Uterus (tissue), 2 donors: Measurements from ENCODE around the gene FDXR.

ENCODE experiments used
- POLR2A ChIP-seq, 2 donors: fragments of 450-650 bp; IDR thresholded peaks; one replicate each; pipeline ENCODE4 v1.6.1; 2016; ENCODE audit warnings: antibody characterized with exemption in 2 of 2, mild to moderate bottlenecking in 1 of 2, moderate library complexity in 1 of 2
- TF ChIP-seq, protein P1 (sequence below), 4 experiments: fragments of 200-600 bp in 2 of 4; fragments of 450-650 bp in 2 of 4; sonication (generic) in 2 of 4; IDR thresholded peaks; one replicate each; pipeline ENCODE4 v1.5.1; 2016 to 2019; ENCODE audit warnings: antibody characterized with exemption in 4 of 4, mild to moderate bottlenecking in 2 of 4, moderate library complexity in 1 of 4

DNA sequence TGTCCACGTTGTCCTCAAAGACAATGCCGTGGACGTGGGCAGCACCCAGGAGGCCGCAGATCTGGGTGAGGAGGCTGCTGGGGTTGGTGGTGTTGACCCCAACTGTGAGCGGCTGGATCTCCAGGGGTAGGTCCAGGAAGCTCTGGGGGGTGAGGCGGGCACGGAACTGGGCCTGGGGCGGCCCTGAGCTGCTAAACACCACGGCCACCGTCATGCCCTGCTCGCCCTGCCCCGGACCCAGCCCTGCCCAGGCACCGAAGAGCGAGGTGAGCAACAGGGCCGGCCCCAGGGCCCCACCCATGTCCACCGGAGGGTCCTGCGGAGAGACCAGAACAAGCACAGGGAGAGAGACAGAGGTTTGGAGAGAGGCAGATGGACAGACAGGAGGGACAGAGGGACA, 18.0 kb downstream of the FDXR start:
- TF ChIP-seq, protein P1, sequence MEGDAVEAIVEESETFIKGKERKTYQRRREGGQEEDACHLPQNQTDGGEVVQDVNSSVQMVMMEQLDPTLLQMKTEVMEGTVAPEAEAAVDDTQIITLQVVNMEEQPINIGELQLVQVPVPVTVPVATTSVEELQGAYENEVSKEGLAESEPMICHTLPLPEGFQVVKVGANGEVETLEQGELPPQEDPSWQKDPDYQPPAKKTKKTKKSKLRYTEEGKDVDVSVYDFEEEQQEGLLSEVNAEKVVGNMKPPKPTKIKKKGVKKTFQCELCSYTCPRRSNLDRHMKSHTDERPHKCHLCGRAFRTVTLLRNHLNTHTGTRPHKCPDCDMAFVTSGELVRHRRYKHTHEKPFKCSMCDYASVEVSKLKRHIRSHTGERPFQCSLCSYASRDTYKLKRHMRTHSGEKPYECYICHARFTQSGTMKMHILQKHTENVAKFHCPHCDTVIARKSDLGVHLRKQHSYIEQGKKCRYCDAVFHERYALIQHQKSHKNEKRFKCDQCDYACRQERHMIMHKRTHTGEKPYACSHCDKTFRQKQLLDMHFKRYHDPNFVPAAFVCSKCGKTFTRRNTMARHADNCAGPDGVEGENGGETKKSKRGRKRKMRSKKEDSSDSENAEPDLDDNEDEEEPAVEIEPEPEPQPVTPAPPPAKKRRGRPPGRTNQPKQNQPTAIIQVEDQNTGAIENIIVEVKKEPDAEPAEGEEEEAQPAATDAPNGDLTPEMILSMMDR (IDR thresholded peaks at IDR 0.05), result no peak
- no peak for TF ChIP-seq POLR2A (IDR thresholded peaks at IDR 0.05)
